Immature natural killer cell (primary cell): ENCODE measurements around the gene EED. TPM values are rescaled to one million over a fixed set of nuclear protein-coding genes. Genes with fewer than 3 reads are reported as not detected.
A peak's percentile ranks its signal among the peaks of the same experiment; 100 is the strongest.

Experiments
- DNase-seq, 3 donors: peaks; one replicate each; pipeline ENCODE4 v3.0.0; 2022; ENCODE audit warnings: mixed read lengths in 1 of 3
- H3K27ac Mint-ChIP-seq, 6 donors: one replicate each; pipeline ENCODE4 v1.8.0; 2020; ENCODE audit warnings: mixed read lengths in 6 of 6, mild to moderate bottlenecking in 5 of 6, inconsistent platforms in 4 of 6, moderate library complexity in 3 of 6
- H3K27me3 Mint-ChIP-seq, 3 donors: one replicate each; pipeline ENCODE4 v1.8.0; 2020 to 2021; ENCODE audit warnings: low read depth in 3 of 3, mild to moderate bottlenecking in 3 of 3, mixed read lengths in 3 of 3, moderate library complexity in 3 of 3, inconsistent platforms in 1 of 3
- H3K36me3 Mint-ChIP-seq, 3 donors: one replicate each; pipeline ENCODE4 v1.8.0; 2020; ENCODE audit warnings: mixed read lengths in 3 of 3, inconsistent platforms in 2 of 3, mild to moderate bottlenecking in 2 of 3
- H3K4me1 Mint-ChIP-seq, 2 donors: one replicate each; pipeline ENCODE4 v1.8.0; 2020; ENCODE audit warnings: inconsistent platforms in 2 of 2, mild to moderate bottlenecking in 2 of 2, mixed read lengths in 2 of 2, moderate library complexity in 1 of 2
- H3K4me3 Mint-ChIP-seq, 5 donors: one replicate each; pipeline ENCODE4 v1.8.0; 2020; ENCODE audit warnings: mild to moderate bottlenecking in 5 of 5, mixed read lengths in 5 of 5, inconsistent platforms in 3 of 5, moderate library complexity in 3 of 5
- H3K9me3 Mint-ChIP-seq, 6 donors: one replicate each; pipeline ENCODE4 v1.8.0; 2020; ENCODE audit warnings: mild to moderate bottlenecking in 6 of 6, mixed read lengths in 6 of 6, inconsistent platforms in 4 of 6, moderate library complexity in 3 of 6
- polyA plus RNA-seq, 3 donors: library from polyadenylated mRNA; unstranded; fragments of 300-500 nt; fragmentation: Illumina TruSeq; gene quantifications; one replicate each; pipeline ENCODE4 v1.2.3, GENCODE V29; 2021

The EED gene, protein sequence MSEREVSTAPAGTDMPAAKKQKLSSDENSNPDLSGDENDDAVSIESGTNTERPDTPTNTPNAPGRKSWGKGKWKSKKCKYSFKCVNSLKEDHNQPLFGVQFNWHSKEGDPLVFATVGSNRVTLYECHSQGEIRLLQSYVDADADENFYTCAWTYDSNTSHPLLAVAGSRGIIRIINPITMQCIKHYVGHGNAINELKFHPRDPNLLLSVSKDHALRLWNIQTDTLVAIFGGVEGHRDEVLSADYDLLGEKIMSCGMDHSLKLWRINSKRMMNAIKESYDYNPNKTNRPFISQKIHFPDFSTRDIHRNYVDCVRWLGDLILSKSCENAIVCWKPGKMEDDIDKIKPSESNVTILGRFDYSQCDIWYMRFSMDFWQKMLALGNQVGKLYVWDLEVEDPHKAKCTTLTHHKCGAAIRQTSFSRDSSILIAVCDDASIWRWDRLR
- 10 to 100 TPM in 1 of 3 donors, 1 to 10 TPM in 2; 1.6 to 15.6 (median 8.3) TPM for polyA plus RNA-seq

DNA sequence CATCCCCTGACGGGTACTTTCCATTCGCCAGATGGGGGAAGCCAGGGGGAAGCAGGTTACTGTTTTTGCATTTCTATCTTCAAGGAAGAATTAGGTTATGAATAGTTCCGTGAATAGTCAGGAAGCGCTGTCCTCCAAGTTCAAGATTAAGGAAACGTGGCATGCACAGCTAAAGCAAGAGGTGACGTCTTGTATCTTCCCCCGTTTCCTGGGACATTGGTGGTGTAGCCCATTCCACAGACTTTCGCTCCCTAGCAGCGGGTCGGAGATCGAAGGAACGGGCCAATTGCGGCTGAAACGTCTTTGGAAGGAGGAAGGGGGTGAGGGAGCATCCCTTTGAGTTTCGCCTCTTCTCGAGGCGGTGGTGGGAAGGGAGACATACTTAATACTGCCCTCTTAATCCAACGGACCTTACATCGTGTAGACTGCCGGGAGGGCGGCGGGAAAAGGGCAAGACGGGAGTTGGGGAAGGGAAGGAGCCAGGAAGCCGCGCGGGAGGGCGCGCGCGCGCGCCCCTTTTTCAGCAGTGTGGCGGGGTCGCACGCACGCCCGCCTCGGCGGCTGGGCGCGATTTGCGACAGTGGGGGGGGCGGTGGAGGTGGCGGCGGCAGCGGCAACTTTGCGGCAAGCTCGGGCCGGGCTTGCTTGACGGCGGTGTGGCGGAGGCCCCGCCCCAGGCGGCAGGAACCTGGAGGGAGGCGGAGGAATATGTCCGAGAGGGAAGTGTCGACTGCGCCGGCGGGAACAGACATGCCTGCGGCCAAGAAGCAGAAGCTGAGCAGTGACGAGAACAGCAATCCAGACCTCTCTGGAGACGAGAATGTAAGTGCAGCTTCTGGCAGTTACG is at the start of gene EED:
Gene EED (plus strand): TSS at position 232 of the 847 bp plus-strand sequence. CDS start 477 bp downstream, at position 709.
- Mint-ChIP-seq H3K27ac (no peak within 1 kb of the TSS), H3K4me3 (no peak within 1 kb of the TSS), H3K9me3 (no peaks in the 10 kb centered on the region), H3K36me3 (no peaks in the 10 kb centered on the region), H3K4me1 (peaks cover 0 to 19% of the 10 kb centered on the region in 2 donors), H3K27me3 (peaks cover 0 to 1% (median 0%) of the 10 kb centered on the region in 3 donors)
- peak; percentile 91 to 93 (median 93) for DNase-seq

DNA sequence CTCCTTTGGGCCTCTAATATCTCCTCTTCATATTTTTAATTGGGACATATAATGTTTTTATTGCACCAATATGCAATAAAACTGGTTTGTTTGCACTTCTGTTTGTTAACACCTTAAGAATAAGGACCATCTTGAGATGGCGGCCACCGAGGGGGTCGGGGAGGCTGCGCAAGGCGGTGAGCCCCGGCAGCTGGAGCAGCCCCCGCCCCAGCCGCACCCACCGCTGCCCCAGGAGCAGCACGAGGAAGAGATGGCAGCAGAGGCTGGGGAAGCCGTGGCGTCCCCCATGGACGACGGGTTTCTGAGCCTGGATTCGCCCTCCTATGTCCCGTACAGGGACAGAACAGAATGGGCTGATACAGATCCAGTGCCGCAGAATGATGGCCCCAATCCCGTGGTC is 49.6 kb upstream of the EED start:
- no peak for DNase-seq
- peaks cover 0 to 4% (median 3%) of the 10 kb centered on the region in 3 donors for H3K36me3 Mint-ChIP-seq
- H3K27me3 Mint-ChIP-seq, result peaks cover 0 to 3% (median 2%) of the 10 kb centered on the region in 3 donors
- no peaks in the 10 kb centered on the region for H3K9me3 Mint-ChIP-seq
- no peak overlapping the region for H3K27ac Mint-ChIP-seq
- no peak overlapping the region for H3K4me3 Mint-ChIP-seq
- peaks cover 16 to 18% of the 10 kb centered on the region in 2 donors for H3K4me1 Mint-ChIP-seq

DNA sequence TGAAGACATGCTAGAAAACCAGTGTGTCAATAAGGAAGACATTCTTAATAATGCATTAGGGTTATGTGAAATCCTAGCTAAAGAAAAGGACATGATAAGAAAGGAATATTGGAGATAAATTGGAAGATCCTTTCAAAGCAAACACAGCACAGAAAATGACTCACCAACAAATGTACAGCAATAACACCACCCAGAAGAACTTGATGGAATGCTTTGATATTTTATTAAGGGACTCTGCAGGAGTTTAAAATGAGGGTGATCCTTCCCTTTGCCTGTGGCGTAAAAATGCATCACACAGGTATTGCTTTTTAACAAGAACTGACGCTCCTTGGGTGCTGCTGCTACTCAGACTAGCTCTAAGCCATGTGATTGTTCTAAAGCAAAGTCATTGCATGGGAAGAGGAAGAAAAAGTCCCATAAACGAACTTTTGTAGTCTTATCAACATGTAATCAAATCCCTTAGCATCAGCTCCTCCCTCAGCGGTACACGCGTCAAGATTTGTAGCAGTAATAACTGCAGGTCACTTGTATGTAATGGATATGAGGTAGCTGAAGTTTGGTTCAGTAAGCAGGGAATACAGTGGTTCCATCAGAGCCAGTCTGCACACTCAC is 48.4 kb upstream of the EED start:
- peaks cover 16 to 18% of the 10 kb centered on the region in 2 donors for H3K4me1 Mint-ChIP-seq

DNA sequence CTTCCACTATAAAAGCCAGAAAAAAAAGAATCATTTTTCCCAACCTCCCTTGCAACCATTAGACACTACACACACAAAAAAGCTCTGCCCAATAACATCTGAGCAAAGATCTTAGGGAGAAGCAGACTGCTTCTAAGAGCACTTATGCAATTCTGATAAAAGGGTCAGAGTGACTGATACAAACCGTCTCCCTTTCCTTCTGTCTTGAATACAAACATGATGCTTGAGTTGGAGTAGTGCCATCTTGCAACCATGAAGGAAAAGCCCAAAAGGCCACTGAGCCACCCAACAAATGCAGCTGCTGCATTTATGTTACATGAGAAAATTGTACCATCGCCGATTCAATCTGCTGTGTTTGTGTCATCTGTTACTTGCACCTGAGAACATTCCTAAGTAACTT is 47.6 kb upstream of the EED start:
- Mint-ChIP-seq H3K36me3 (peaks cover 0 to 3% (median 0%) of the 10 kb centered on the region in 3 donors), H3K27me3 (peaks cover 0 to 3% (median 0%) of the 10 kb centered on the region in 3 donors), H3K4me1 (peaks cover 14 to 18% of the 10 kb centered on the region in 2 donors), H3K27ac (no peak overlapping the region), H3K9me3 (no peaks in the 10 kb centered on the region), H3K4me3 (no peak overlapping the region)
- no peak for DNase-seq

More for the DNA sequence above, 48.4 kb upstream of the EED start:
- Mint-ChIP-seq H3K36me3 (peaks cover 0 to 3% (median under 1%) of the 10 kb centered on the region in 3 donors), H3K27me3 (peaks cover 0 to 3% (median 0%) of the 10 kb centered on the region in 3 donors), H3K9me3 (no peaks in the 10 kb centered on the region), H3K4me3 (no peak overlapping the region), H3K27ac (no peak overlapping the region)
- no peak for DNase-seq

DNA sequence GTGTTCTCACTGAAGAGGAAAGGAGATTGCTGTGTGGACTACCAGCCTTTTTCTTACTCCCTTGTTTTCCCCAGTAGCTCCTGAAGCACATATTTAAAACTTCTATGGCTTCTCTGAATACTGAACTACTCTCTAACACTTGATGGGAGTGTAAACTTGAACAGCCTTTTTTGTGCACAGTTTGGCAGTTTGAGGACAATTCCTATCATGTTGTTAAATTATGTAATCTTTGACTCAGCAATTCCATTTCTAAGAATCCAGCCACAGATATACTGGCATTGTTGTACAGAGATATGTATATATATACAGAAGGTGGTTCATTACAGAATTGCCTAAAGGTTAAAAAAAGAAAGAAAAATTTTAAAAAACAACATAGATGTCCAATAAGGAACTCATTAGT is 47.1 kb upstream of the EED start:
- Mint-ChIP-seq H3K27ac (no peak overlapping the region), H3K9me3 (no peaks in the 10 kb centered on the region), H3K27me3 (peaks cover 0 to 3% (median 0%) of the 10 kb centered on the region in 3 donors), H3K4me1 (peaks cover 11 to 15% of the 10 kb centered on the region in 2 donors), H3K4me3 (no peak overlapping the region), H3K36me3 (peaks cover 0 to 3% (median 0%) of the 10 kb centered on the region in 3 donors)
- DNase-seq, result no peak

- Mint-ChIP-seq H3K36me3 (peaks cover 0 to 3% (median 0%) of the 10 kb centered on the region in 3 donors), H3K27me3 (peaks cover 0 to 3% (median 0%) of the 10 kb centered on the region in 3 donors), H3K4me3 (no peak overlapping the region), H3K27ac (no peak overlapping the region), H3K4me1 (peaks cover 4 to 8% of the 10 kb centered on the region in 2 donors), H3K9me3 (no peaks in the 10 kb centered on the region)
- DNase-seq, result no peak
These were observed 46.4 kb upstream of the EED start for GRCh38 chr11:86198139-86198538.

- Mint-ChIP-seq H3K9me3 (no peaks in the 10 kb centered on the region), H3K27ac (no peak overlapping the region), H3K36me3 (no peaks in the 10 kb centered on the region), H3K27me3 (no peaks in the 10 kb centered on the region), H3K4me1 (peaks cover 0 to 1% of the 10 kb centered on the region in 2 donors), H3K4me3 (no peak overlapping the region)
- no peak for DNase-seq
These were observed 45.2 kb upstream of the EED start for GRCh38 chr11:86199354-86199753.

GRCh38 chr11:86201371-86201884 is 43.1 kb upstream of the EED start:
- no peak for DNase-seq
- Mint-ChIP-seq H3K4me1 (peaks cover 0 to 1% of the 10 kb centered on the region in 2 donors), H3K27me3 (no peaks in the 10 kb centered on the region), H3K36me3 (no peaks in the 10 kb centered on the region), H3K4me3 (no peak overlapping the region), H3K27ac (no peak overlapping the region), H3K9me3 (no peaks in the 10 kb centered on the region)

- peak in 1 of 3 donors; percentile 9 for DNase-seq
- H3K9me3 Mint-ChIP-seq, result no peaks in the 10 kb centered on the region
- H3K27ac Mint-ChIP-seq, result no peak overlapping the region
- H3K4me3 Mint-ChIP-seq, result no peak overlapping the region
- peaks cover 0 to 1% of the 10 kb centered on the region in 2 donors for H3K4me1 Mint-ChIP-seq
- H3K27me3 Mint-ChIP-seq, result no peaks in the 10 kb centered on the region
- no peaks in the 10 kb centered on the region for H3K36me3 Mint-ChIP-seq
These were observed 42.6 kb upstream of the EED start for GRCh38 chr11:86202013-86202336.

DNA sequence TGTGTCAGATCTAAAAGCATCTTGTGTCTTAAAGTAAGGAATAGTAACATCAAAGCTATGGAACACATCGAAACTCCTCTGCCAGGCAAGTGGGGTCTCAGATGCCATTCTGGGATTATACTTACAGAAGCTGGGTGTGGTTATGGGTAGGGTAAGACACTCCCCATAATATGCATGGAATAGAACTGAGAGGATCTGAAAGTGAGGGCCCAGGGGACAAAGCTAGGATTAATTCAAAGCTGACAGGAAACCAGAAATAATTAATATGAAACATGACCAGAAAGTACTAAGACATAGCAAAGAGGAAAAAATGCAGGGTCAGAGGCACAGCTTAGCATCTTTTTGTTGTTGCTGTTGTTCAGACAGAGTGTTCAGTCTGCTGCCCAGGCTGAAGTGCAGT is 40.2 kb upstream of the EED start:
- Mint-ChIP-seq H3K27me3 (peaks cover 0 to 2% (median 0%) of the 10 kb centered on the region in 3 donors), H3K4me3 (peak overlapping the region in 1 of 5 donors; percentile 11), H3K4me1 (peaks cover 0 to 1% of the 10 kb centered on the region in 2 donors), H3K36me3 (no peaks in the 10 kb centered on the region), H3K9me3 (no peaks in the 10 kb centered on the region), H3K27ac (peak overlapping the region in 1 of 6 donors; percentile 11)
- DNase-seq, result no peak

DNA sequence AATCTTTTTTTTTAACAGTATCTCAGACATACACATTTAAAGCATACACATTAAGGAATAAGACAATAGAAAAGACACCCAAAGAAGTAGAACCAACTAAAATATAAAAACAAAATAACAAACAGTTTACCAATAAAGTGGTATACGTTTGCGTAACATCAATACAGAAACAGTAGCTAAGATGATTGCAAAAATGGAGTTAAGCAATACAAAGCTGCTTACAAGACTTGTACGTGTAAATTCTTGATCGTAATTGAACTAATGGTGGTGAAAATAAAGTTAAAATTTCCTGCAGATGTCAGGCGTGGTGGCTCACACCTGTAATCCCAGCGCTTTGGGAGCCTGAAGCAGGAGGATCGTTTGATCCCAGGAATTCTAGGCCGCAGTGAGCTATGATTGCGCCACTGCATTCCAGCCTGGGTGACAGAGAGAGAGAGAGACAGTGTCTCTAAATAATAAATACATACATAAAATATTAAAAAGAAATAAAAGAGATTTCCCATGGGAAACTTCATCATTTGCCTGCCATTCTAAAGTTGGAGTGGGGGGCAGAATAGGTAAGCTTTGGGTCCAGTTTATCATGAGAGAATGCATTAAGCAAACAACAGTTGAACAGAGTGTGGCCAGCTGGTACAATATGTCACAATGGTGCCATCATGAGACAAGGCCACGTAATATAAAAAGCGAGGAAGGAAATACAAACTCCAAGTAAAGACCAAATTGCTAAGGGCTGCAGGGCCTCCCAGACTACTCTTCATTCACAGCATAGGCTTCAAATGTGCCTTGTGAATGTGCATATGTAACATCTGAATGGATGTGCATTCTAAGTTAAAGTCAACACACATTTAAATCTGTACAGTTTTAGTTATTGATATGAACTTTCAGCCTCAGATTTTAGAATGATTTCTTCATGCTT is 38.9 kb upstream of the EED start:
- Mint-ChIP-seq H3K4me3 (no peak overlapping the region), H3K27me3 (peaks cover 0 to 2% (median 0%) of the 10 kb centered on the region in 3 donors), H3K4me1 (peaks cover 0 to 1% of the 10 kb centered on the region in 2 donors), H3K9me3 (no peaks in the 10 kb centered on the region), H3K27ac (no peak overlapping the region), H3K36me3 (no peaks in the 10 kb centered on the region)
- DNase-seq, result no peak

DNA sequence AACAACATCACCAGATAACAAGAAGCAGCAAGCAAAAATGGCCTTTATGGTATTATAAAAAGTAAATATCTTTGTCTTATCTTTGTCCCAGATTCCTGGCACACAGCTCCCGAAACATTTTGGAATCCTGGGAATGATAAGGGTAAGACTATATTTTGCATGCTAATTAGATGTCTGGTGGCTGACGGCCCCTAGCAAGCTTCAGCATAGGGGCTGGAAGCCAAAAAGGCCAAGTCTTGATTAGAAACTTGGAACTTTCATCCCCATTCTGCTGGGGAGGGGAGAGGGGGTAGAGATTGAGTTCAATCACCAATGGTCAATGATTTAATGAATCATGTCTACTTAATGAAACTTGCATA is 38.2 kb upstream of the EED start:
- Mint-ChIP-seq H3K36me3 (no peaks in the 10 kb centered on the region), H3K27me3 (peaks cover 0 to 2% (median 0%) of the 10 kb centered on the region in 3 donors)

GRCh38 chr11:86207413-86207812 is 37.1 kb upstream of the EED start:
- Mint-ChIP-seq H3K27ac (no peak overlapping the region), H3K27me3 (peaks cover 0 to 2% (median 0%) of the 10 kb centered on the region in 3 donors), H3K36me3 (no peaks in the 10 kb centered on the region), H3K9me3 (no peaks in the 10 kb centered on the region), H3K4me1 (peaks cover 0 to 1% of the 10 kb centered on the region in 2 donors), H3K4me3 (no peak overlapping the region)
- no peak for DNase-seq

More for the DNA sequence above, 38.2 kb upstream of the EED start:
- no peak overlapping the region for H3K27ac Mint-ChIP-seq
- no peak for DNase-seq
- peaks cover 0 to 1% of the 10 kb centered on the region in 2 donors for H3K4me1 Mint-ChIP-seq
- H3K9me3 Mint-ChIP-seq, result no peaks in the 10 kb centered on the region
- no peak overlapping the region for H3K4me3 Mint-ChIP-seq
